ENCODE measurements around the gene ALOX12.

The ALOX12 gene

GRCh38 chr17:7056386-7056785 lies 60.5 kb downstream of the ALOX12 start:
- TF ChIP-seq SPI1 (IDR thresholded peaks at IDR 0.05; ENCODE audit: low read depth, low read length) (no peak), POLR2A (IDR thresholded peaks at IDR 0.05; ENCODE audit: low read depth, low read length) (no peak), PAX5 (IDR thresholded peaks at IDR 0.05; ENCODE audit: insufficient read depth, low read length, severe bottlenecking) (no peak), TAF1 (IDR thresholded peaks at IDR 0.05; ENCODE audit: low read depth, low read length) (no peak), POU2F2 (IDR thresholded peaks at IDR 0.05; ENCODE audit: low read depth, low read length) (no peak), POLR2AphosphoS5 (IDR thresholded peaks at IDR 0.05; ENCODE audit: low read depth, low read length) (no peak)
- DNase-seq (ENCODE audit: insufficient read length, low spot score), result no peak
- no peak for FAIRE-seq

- FAIRE-seq (no peak), DNase-seq (ENCODE audit: insufficient read length, low spot score) (no peak)
- TF ChIP-seq POLR2AphosphoS5 (IDR thresholded peaks at IDR 0.05; ENCODE audit: low read depth, low read length) (no peak), POU2F2 (IDR thresholded peaks at IDR 0.05; ENCODE audit: low read depth, low read length) (no peak)
Measured at GRCh38 chr17:7058831-7059447, 63.1 kb downstream of the ALOX12 start.
